ENCODE data around the gene STK11IP.
"Not testable (repeated sequence)": the region's sequence is repeated elsewhere in the genome, so short reads cannot be mapped to it uniquely, and the experiment has no call there.

The STK11IP gene

DNA sequence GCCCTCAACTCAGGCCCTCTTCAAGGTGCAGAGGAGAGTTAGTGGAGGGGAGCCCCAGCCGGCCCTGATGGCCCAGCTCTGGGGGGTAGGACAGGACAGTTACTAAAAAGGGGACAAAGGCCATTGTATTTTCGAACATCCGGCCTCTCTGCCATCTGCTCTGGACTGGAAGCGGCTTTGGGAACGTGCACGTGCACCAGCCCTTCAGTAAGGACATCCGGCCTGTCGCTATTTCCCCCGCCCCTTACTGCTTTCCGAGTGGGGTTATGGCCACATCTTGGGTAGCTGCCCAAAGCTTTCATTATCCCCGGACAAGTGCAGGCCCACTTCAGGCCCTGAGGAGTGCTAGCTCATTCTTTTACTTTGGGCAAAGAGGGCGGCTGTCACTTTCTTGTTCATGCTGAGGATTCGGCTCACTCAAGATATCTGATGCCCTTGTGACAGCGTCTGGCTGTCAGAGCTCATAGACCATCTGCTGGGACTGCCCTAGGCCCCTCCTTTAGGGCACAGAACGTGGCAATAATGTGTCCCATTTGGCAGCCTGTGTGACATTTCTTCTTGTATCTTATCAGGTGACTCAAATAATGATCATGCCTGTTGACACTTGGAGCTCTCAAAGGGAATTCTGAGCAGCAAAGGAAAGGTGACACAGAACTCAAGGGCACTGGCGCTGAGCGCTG is 47.3 kb downstream of the STK11IP start:
- Histone ChIP-seq H3K36me3 (ENCODE audit: control insufficient read depth, insufficient read depth, low read length) (no peaks in the 10 kb centered on the region), H3K4me1 (ENCODE audit: control insufficient read depth, insufficient read depth, low read length, poor library complexity, severe bottlenecking) (peaks cover 29% of the 10 kb centered on the region), H3K9me3 (ENCODE audit: control insufficient read depth, low read length) (no peaks in the 10 kb centered on the region), H3K4me3 (ENCODE audit: extremely low read depth, insufficient read depth, low read length, poor library complexity, severe bottlenecking) (no peak overlapping the region), H3K27ac (ENCODE audit: low read depth, low read length, severe bottlenecking) (peak overlapping the region; percentile 69)
- WGBS, 2 experiments (ENCODE audit: insufficient coverage in 2 of 2): 88 to 92% methylated on average over 15 to 17 of the region's 17 CpGs

DNA sequence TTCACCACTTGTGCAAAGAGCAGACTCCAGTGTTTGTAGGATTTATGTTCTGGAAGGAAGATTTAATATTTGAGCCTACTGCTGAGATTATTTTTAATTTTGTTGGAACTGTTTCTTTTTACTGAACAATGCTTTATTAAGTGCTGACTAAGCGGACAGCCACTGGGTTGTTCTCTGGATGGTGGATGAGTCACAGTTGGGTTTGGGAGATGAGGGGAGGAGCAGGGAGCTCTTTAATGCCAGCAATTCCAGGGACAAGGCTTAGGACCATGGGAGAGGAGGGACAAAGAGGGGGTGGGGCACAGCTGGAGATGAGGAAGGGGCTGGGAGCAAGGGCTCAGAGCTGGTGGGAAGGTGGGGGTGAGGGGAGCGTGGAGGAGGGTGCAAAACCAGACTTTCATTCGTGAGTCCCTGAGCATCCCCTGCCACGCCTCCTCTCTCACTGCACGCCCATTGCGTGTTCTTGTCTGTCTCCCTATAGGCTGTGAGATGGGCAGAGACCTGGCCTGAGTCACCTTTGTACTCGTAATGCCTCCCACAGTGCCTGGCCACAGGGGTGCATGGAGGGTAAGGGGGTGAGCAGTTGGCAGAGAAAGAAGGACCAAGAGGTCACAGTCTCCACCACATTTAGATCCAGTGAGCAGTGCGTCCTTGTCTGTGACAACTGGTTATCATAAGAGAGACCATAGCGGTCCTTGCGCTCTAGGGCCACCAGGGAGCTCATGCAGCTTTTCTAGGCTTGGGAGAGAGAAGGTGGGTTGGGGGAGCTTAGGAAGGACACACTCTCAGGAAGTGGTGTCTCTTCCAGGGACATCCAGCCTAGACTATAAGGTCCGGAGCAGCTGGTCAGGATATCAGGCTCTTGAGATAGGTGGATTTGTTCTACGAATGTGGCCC is 48.2 kb downstream of the STK11IP start:
- Histone ChIP-seq H3K4me1 (ENCODE audit: control insufficient read depth, insufficient read depth, low read length, poor library complexity, severe bottlenecking) (peaks cover 29% of the 10 kb centered on the region), H3K36me3 (ENCODE audit: control insufficient read depth, insufficient read depth, low read length) (no peaks in the 10 kb centered on the region), H3K27ac (ENCODE audit: low read depth, low read length, severe bottlenecking) (peak overlapping the region; percentile 69), H3K9me3 (ENCODE audit: control insufficient read depth, low read length) (no peaks in the 10 kb centered on the region), H3K4me3 (ENCODE audit: extremely low read depth, insufficient read depth, low read length, poor library complexity, severe bottlenecking) (no peak overlapping the region)
- WGBS, 2 experiments (ENCODE audit: insufficient coverage in 2 of 2): 73 to 74% methylated on average over 5 to 8 of the region's 12 CpGs

DNA sequence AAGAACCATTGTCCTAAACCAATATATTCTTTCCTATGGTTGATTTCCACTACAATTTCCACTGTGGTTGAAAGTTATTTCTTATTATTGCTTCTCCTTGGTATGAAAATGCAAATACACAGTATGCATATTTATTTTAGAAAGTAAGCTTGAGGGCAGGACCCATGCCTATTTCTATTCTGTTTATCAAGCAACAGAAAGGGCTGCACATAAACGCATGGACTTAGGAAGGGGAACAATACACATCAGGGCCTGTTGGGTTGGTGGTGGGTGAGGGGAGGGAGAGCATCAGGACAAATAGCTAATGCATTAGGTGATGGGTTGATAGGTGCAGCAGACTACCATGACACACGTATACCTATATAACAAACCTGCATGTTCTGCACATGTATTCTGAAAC is 50.5 kb downstream of the STK11IP start:
- no peak overlapping the region for H3K4me3 ChIP-seq (ENCODE audit: extremely low read depth, insufficient read depth, low read length, poor library complexity, severe bottlenecking)
- H3K4me1 ChIP-seq (ENCODE audit: control insufficient read depth, insufficient read depth, low read length, poor library complexity, severe bottlenecking): peaks cover 27% of the 10 kb centered on the region
- no peaks in the 10 kb centered on the region for H3K36me3 ChIP-seq (ENCODE audit: control insufficient read depth, insufficient read depth, low read length)
- H3K27ac ChIP-seq (ENCODE audit: low read depth, low read length, severe bottlenecking): no peak overlapping the region
- 83% methylated on average over 1 of the region's 2 CpGs; no CpG with 5 or more reads in 1 of the 2 experiments for WGBS, 2 experiments (ENCODE audit: insufficient coverage in 2 of 2)
- no peaks in the 10 kb centered on the region for H3K9me3 ChIP-seq (ENCODE audit: control insufficient read depth, low read length)

DNA sequence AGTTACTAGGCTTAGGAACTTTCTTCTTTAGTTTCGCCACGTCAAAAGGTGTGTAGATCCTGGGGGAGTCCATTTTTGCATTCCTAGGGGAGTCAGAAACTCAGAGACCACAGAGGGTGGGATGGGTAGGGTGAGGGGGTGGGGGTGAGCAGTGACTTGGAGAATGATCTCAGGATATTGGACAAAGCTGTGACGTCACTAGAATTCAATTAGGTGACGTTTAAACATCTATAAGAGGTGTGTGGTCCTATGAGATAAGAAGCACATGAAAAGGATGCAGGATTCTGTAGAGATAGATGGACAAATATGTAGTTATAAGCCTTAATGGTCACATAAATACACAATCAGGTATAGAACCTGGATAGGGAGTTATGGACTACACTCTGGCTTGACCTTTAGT is 51.3 kb downstream of the STK11IP start:
- no peak overlapping the region for H3K27ac ChIP-seq (ENCODE audit: low read depth, low read length, severe bottlenecking)
- peaks cover 27% of the 10 kb centered on the region for H3K4me1 ChIP-seq (ENCODE audit: control insufficient read depth, insufficient read depth, low read length, poor library complexity, severe bottlenecking)
- no peak overlapping the region for H3K4me3 ChIP-seq (ENCODE audit: extremely low read depth, insufficient read depth, low read length, poor library complexity, severe bottlenecking)
- H3K9me3 ChIP-seq (ENCODE audit: control insufficient read depth, low read length): no peaks in the 10 kb centered on the region
- H3K36me3 ChIP-seq (ENCODE audit: control insufficient read depth, insufficient read depth, low read length): no peaks in the 10 kb centered on the region
- WGBS, 2 experiments (ENCODE audit: insufficient coverage in 2 of 2): 80 to 97% methylated on average over 3 of the region's 4 CpGs

DNA sequence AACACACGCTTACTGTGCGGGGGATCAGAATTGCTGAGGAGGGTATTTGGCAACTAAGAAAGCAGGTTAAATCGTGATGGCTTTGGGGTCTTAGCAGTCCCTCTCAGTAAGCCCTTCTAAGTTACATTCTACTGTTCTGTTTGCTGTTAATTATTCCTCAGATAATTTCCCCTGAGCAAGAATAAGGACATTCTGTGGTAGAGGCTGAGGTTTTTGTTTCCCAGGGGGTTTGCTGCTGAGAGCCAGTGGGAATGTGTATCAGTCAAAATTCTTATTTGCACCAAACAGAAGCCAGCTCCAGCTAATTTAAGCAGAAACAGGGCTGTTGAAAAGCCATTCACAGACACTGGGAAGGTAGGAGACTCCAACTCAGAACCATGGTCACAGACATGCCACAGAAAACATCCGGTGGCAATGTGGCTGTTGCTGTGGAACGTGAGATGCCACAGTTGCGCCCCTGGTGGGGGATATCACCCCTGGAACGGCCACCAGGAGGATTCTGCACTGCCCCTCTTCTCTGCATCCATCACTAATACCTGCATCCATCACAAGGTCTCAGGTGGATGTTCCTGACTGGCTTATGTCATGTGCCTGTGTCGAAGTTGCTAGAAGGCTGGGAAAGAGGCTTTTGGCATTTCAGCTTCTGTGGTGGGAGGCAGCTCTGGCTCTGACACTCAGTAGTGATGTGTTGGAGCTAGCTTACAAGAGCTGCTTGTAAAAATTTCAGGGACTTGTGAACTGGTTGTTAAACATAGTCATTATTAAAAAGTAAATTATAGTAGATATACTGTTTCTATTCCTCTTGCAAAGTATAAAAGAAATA is 53.0 kb downstream of the STK11IP start:
- H3K9me3 ChIP-seq (ENCODE audit: control insufficient read depth, low read length): no peaks in the 10 kb centered on the region
- WGBS, 2 experiments (ENCODE audit: insufficient coverage in 2 of 2): 85 to 90% methylated on average over 4 to 6 of the region's 8 CpGs

DNA sequence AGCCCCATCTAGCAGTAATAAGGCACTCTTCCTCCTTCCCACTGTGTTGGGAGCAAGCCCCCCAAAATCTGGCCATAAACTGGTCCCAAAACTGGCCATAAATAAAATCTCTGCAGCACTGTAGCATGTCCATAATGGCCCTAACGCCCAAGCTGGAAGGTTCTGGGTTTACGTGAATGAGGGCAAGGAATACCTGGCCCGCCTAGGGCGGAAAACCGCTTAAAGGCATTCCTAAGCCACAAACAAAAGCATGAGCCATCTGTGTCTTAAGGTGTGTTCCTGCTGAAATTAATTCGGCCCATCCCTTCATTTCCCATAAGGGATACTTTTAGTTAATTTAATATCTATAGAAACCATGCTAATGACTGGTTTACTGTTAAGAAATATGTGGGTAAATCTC is 54.0 kb downstream of the STK11IP start:
- H3K4me3 ChIP-seq (ENCODE audit: extremely low read depth, insufficient read depth, low read length, poor library complexity, severe bottlenecking); H3K27ac ChIP-seq (ENCODE audit: low read depth, low read length, severe bottlenecking); H3K4me1 ChIP-seq (ENCODE audit: control insufficient read depth, insufficient read depth, low read length, poor library complexity, severe bottlenecking); H3K36me3 ChIP-seq (ENCODE audit: control insufficient read depth, insufficient read depth, low read length); H3K9me3 ChIP-seq (ENCODE audit: control insufficient read depth, low read length): not testable (repeated sequence)
- 100% methylated on average over 1 to 3 of the region's 6 CpGs for WGBS, 2 experiments (ENCODE audit: insufficient coverage in 2 of 2)

More for the DNA sequence above, 53.0 kb downstream of the STK11IP start:
- Histone ChIP-seq H3K4me3 (ENCODE audit: extremely low read depth, insufficient read depth, low read length, poor library complexity, severe bottlenecking) (no peak overlapping the region), H3K27ac (ENCODE audit: low read depth, low read length, severe bottlenecking) (no peak overlapping the region), H3K36me3 (ENCODE audit: control insufficient read depth, insufficient read depth, low read length) (no peaks in the 10 kb centered on the region), H3K4me1 (ENCODE audit: control insufficient read depth, insufficient read depth, low read length, poor library complexity, severe bottlenecking) (peaks cover 10% of the 10 kb centered on the region)

DNA sequence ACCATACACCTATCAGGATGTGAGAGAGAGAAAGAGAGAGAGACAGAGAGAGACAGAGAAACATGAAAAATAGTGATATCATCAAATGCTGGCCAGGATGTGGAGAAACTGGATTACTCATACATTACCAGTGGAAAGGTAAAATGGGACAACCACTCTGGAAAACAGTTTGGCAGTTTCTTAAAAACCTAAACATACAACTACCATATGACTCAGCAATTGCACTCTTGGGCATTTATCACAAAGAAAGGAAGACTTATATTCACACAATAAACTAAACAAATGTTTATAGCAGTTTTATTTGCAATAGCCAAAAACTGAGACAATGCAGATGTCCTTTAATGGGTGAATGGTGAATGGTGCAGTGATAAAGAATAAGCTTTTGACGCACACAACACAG is 58.9 kb downstream of the STK11IP start:
- Histone ChIP-seq H3K27ac (ENCODE audit: low read depth, low read length, severe bottlenecking) (no peak overlapping the region), H3K36me3 (ENCODE audit: control insufficient read depth, insufficient read depth, low read length) (no peaks in the 10 kb centered on the region), H3K9me3 (ENCODE audit: control insufficient read depth, low read length) (peaks cover 37% of the 10 kb centered on the region), H3K4me3 (ENCODE audit: extremely low read depth, insufficient read depth, low read length, poor library complexity, severe bottlenecking) (no peak overlapping the region), H3K4me1 (ENCODE audit: control insufficient read depth, insufficient read depth, low read length, poor library complexity, severe bottlenecking) (peaks cover 12% of the 10 kb centered on the region)
- WGBS, 2 experiments (ENCODE audit: insufficient coverage in 2 of 2): 100% methylated on average over 1 of the region's 1 CpG; no CpG with 5 or more reads in 1 of the 2 experiments

DNA sequence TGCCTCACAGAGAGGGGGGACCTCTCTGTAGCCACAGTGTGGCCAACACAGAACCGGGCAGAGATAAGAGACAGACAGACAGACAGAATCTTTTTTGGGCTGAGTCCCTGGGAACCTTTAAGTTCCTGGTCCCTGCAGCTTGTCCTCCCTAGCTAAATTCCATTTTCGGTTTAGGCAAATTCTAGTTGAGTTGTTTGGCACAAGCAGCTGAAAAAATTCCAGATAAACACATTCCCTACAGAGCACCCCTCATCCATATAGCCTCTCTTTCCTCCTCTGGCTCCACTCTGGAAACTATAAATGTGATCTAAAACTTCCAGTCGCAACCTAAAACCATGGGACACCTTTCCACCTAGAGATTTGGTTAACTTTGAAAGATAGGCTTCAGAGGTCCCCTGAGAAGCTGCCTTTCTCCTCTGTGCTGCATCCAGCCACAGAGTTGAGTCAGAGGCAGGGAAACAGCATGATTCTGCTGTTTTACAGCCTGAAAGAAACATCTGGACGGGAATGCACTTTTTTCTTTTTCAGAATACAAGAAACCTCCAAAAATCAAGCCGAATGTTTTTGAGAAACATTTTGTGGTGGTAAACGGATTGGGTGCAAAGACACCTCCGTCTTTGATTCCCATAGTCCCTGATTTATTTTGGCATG is 60.7 kb downstream of the STK11IP start:
- WGBS, 2 experiments (ENCODE audit: insufficient coverage in 2 of 2): 69 to 91% methylated on average over 4 of the region's 7 CpGs

DNA sequence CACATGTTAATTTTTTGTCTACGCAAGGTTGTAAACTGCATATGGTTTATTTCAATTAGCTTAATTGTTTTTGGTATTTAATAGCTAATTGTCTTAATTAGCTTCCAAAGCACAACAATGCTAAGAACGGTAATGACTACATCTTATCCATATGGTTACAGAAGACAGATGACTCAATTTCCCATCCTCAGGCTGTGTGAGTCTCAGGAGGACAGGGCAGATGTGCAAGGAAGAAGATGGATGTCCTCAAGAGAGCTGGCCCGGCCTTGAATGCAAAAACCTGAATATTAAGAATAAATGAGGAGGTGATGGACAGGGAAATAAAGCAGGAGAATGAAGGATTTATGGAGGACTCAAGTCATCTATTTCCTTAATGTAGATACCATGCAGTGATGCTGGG is 61.2 kb downstream of the STK11IP start:
- H3K27ac ChIP-seq (ENCODE audit: low read depth, low read length, severe bottlenecking): no peak overlapping the region
- no peaks in the 10 kb centered on the region for H3K36me3 ChIP-seq (ENCODE audit: control insufficient read depth, insufficient read depth, low read length)
- H3K4me1 ChIP-seq (ENCODE audit: control insufficient read depth, insufficient read depth, low read length, poor library complexity, severe bottlenecking): peaks cover 23% of the 10 kb centered on the region
- H3K4me3 ChIP-seq (ENCODE audit: extremely low read depth, insufficient read depth, low read length, poor library complexity, severe bottlenecking): no peak overlapping the region
- H3K9me3 ChIP-seq (ENCODE audit: control insufficient read depth, low read length): peaks cover 49% of the 10 kb centered on the region
- WGBS, 2 experiments (ENCODE audit: insufficient coverage in 2 of 2): 100% methylated on average over 1 of the region's 3 CpGs; no CpG with 5 or more reads in 1 of the 2 experiments

More for the DNA sequence above, 60.7 kb downstream of the STK11IP start:
- H3K4me3 ChIP-seq (ENCODE audit: extremely low read depth, insufficient read depth, low read length, poor library complexity, severe bottlenecking): no peak overlapping the region
- peaks cover 45% of the 10 kb centered on the region for H3K9me3 ChIP-seq (ENCODE audit: control insufficient read depth, low read length)
- H3K36me3 ChIP-seq (ENCODE audit: control insufficient read depth, insufficient read depth, low read length): no peaks in the 10 kb centered on the region
- H3K27ac ChIP-seq (ENCODE audit: low read depth, low read length, severe bottlenecking): no peak overlapping the region
- H3K4me1 ChIP-seq (ENCODE audit: control insufficient read depth, insufficient read depth, low read length, poor library complexity, severe bottlenecking): peaks cover 21% of the 10 kb centered on the region
